Lower leg skin (tissue), 3 donors: ENCODE measurements around the gene ARHGAP10.

Source experiments
- CTCF ChIP-seq, 3 donors: fragments of 450-650 bp; IDR thresholded peaks; one replicate each; pipeline ENCODE4 v1.5.1; 2016; ENCODE audit warnings: antibody characterized with exemption in 3 of 3, mild to moderate bottlenecking in 3 of 3, moderate library complexity in 2 of 3
- POLR2A ChIP-seq, 2 donors: fragments of 450-650 bp; IDR thresholded peaks; one replicate each; pipeline ENCODE4 v1.6.1; 2016 to 2017; ENCODE audit warnings: antibody characterized with exemption in 2 of 2, mild to moderate bottlenecking in 1 of 2, moderate library complexity in 1 of 2

GRCh38 chr4:147776716-147777115 is 44.8 kb downstream of the ARHGAP10 start:
- no peak for TF ChIP-seq CTCF (IDR thresholded peaks at IDR 0.05)
- no peak for TF ChIP-seq POLR2A (IDR thresholded peaks at IDR 0.05)
